Hematopoietic multipotent progenitor cell treated with erythropoietin and hydrocortisone succinate and interleukin-3 and kit ligand, for 4 days (in vitro differentiated cells): ENCODE results near the gene NXN.
A peak's percentile ranks its signal among the peaks of the same experiment; 100 is the strongest.
"Not testable (repeated sequence)": the region's sequence is repeated elsewhere in the genome, so short reads cannot be mapped to it uniquely, and the experiment has no call there.

Source experiments
- DNase-seq: peaks from one replicate; pipeline ENCODE4 v3.0.0-alpha.2; 2015

Gene NXN

GRCh38 chr17:978103-979093 lies 1.2 kb downstream of the NXN start:
- DNase-seq, result no peak

GRCh38 chr17:977166-977565 lies 2.4 kb downstream of the NXN start:
- DNase-seq, result no peak

GRCh38 chr17:976312-976711 lies 3.3 kb downstream of the NXN start:
- DNase-seq, result no peak

- no peak for DNase-seq
Measured at GRCh38 chr17:975371-975915, 4.1 kb downstream of the NXN start.

- DNase-seq, result not testable (repeated sequence)
Measured at GRCh38 chr17:974778-975177, 4.8 kb downstream of the NXN start.

GRCh38 chr17:973053-973452 lies 6.5 kb downstream of the NXN start:
- no peak for DNase-seq

- DNase-seq, result not testable (repeated sequence)
Measured at GRCh38 chr17:971861-972260, 7.7 kb downstream of the NXN start.

GRCh38 chr17:970364-970763 lies 9.2 kb downstream of the NXN start:
- no peak for DNase-seq

GRCh38 chr17:969811-970355 lies 9.7 kb downstream of the NXN start:
- DNase-seq, result peak; percentile 21

GRCh38 chr17:968812-969730 lies 10.5 kb downstream of the NXN start:
- no peak for DNase-seq

GRCh38 chr17:967122-967521 lies 12.5 kb downstream of the NXN start:
- DNase-seq, result no peak

GRCh38 chr17:965311-965989 lies 14.1 kb downstream of the NXN start:
- no peak for DNase-seq

- peak; percentile 20 for DNase-seq
Measured at GRCh38 chr17:964876-965275, 14.7 kb downstream of the NXN start.

- no peak for DNase-seq
Measured at GRCh38 chr17:962670-963069, 16.9 kb downstream of the NXN start.

GRCh38 chr17:962166-962565 lies 17.4 kb downstream of the NXN start:
- no peak for DNase-seq

- DNase-seq, result no peak
Measured at GRCh38 chr17:958712-959451, 20.7 kb downstream of the NXN start.

- no peak for DNase-seq
Measured at GRCh38 chr17:957856-958421, 21.6 kb downstream of the NXN start.

- no peak for DNase-seq
Measured at GRCh38 chr17:956905-957304, 22.7 kb downstream of the NXN start.

- no peak for DNase-seq
Measured at GRCh38 chr17:954431-955164, 25.0 kb downstream of the NXN start.

GRCh38 chr17:953767-954166 lies 25.8 kb downstream of the NXN start:
- no peak for DNase-seq

- DNase-seq, result not testable (repeated sequence)
Measured at GRCh38 chr17:952592-952991, 27.0 kb downstream of the NXN start.
